Right ventricle myocardium inferior (tissue), 1 donor: ENCODE measurements around the gene KCTD11. TPM values are rescaled to one million over a fixed set of nuclear protein-coding genes. Genes with fewer than 3 reads are reported as not detected.

Experiments used
- ATAC-seq: fragments of 200-7000 bp; cut with Tn5 transposase; one replicate; pipeline ENCODE4 v1.9.1; 2020; ENCODE audit warnings: mild to moderate bottlenecking, moderate library complexity
- DNase-seq: peaks from one replicate; pipeline ENCODE4 v3.0.0; 2021; ENCODE audit errors: missing footprints
- intact Hi-C: fragments of 100-400 bp; cut with DNase I; formaldehyde crosslinking; loops from one replicate; pipeline ENCODE4 v1.11.0; 2022
- total RNA-seq: library from RNA; stranded (reverse); fragmentation: NEBNext Ultra II Directional; extraction: Animal tissue kit (Norgen Biotek cat#: 25700); gene quantifications from one replicate; pipeline ENCODE4 v1.2.1, GENCODE V29; 2021
- donor health status: DM: no; HTN: yes; CAD: no; lungs with severe emphysema.

Gene KCTD11
- total RNA-seq, 1 donor from 2014 or later: 4.7 TPM

DNA sequence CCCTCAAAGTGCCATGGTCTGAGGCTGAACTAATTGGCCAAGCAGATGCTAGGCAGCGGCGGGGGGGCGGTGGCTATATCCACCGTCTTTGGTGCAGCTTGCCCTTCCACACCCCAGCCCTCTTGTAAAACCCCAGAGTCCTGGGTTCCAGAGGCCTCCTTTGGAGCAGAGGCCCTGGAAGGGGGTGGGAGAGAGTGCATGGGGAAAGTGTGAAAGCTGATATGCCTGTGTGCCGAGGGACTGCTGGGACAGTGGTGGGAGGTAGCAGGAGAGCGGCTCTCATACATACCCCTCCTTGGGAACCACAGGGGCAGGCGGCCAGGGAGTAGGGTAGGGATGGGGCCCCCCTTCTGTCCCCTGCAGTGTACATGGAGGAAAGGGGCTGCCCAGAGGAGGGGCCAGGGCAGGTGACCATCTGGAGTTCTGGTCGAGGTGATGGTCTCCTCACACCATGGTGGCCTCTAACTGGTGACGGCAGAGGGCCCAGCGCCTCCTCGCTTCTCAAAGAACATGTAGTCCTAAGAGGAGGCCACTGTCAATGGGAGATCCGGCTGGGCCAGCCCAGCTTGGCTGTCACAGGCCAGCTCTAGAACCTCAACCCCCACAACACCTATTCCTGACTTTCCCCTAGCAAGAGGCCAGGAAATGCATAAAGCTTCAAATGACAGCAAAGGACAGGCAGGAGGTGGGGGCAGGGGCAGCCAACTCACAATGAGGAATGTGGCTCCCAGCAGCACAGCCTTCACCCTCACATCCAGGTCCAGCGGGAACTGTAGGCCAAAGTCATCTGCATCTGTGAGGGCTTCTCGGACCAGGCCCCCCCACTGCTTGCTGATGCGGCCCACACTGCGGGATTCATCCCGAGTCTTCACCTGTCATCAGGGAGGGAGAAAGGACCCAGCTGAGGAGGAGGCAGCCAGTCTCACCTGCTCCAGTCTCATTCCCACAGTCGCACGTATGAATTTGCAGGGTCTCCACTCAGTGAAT is 38.3 kb downstream of the KCTD11 start:
- intact Hi-C loops: loop anchor here (5.0 kb wide), 2 partner anchors 73 to 182 kb away; partner anchors contain the start of gene GPS2
- no peak for ATAC-seq
- DNase-seq: no peak

DNA sequence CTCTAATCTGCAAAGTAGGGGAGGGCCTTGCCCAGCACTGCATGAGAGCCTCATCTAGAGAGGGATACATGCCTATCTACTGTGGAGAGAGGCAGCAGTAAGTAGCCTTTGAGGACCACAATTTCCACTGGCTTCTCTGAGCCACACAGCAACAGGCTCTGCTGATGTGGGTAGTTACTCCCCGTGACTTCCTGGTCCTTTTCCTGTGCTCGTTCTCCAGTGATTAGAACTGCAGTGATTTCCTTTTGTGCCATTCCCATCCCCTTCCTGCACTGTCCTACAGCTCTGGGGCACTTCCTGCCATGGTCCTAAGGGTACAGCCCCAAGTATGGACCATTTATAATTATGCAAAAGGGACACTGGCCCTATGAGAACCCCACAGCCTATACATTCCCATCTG is 39.3 kb downstream of the KCTD11 start:
- no peak for DNase-seq
- intact Hi-C loops: loop anchor here (5.0 kb wide), 2 partner anchors 74 to 181 kb away; partner anchors contain the start of gene GPS2
- no peak for ATAC-seq

- DNase-seq (no peak), ATAC-seq (no peak)
- intact Hi-C loops: loop anchor here (5.0 kb wide), 2 partner anchors 76 to 179 kb away; partner anchors contain the start of gene GPS2
These were observed 41.0 kb downstream of the KCTD11 start for GRCh38 chr17:7392696-7393612.

DNA sequence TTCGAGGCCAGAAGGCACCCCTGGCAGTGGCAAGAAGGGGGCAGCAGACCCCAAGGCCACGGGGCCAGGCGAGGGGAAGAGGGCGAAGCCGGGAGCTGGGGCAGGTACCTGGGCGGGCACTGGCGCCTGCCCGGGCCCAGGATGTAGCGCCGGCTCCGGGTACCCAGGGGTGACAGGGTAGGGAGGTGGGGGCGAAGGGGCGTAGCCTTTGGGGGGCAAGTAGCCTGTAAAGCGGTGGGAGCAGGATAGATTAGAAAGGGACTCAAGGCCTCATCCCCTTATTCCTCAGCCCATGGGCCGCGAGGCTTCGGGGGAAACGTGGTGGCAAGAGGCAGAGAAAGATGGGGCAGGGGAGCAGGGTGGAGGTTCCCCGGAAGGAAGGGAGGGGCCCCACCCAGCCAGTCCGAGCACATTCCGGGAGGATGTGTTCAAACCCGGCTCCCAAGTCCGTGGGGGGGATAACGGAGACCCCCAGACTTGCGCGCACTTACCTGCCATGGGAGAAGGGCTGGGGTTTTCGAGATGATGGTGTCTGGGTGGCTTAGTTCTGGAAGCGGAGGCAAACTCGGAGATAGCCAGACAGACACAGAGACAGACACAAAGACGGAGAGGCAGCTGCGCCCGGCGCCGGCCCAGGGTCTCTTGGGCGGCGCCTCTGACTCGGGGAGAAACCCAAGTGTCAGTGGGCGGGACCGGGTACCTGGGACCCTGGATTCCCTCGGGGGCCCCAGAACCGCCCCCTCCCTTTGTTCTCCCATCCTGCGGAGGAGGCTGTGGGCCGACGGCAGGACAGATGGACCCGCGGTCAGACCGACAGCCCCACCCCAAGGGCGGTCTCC is 41.9 kb downstream of the KCTD11 start:
- DNase-seq (peak; percentile 78), ATAC-seq (peak; percentile 15)
- intact Hi-C loops: loop anchor here (2.0 to 5.0 kb wide), 3 partner anchors 43 to 178 kb away; partner anchors contain the start of gene GPS2

DNA sequence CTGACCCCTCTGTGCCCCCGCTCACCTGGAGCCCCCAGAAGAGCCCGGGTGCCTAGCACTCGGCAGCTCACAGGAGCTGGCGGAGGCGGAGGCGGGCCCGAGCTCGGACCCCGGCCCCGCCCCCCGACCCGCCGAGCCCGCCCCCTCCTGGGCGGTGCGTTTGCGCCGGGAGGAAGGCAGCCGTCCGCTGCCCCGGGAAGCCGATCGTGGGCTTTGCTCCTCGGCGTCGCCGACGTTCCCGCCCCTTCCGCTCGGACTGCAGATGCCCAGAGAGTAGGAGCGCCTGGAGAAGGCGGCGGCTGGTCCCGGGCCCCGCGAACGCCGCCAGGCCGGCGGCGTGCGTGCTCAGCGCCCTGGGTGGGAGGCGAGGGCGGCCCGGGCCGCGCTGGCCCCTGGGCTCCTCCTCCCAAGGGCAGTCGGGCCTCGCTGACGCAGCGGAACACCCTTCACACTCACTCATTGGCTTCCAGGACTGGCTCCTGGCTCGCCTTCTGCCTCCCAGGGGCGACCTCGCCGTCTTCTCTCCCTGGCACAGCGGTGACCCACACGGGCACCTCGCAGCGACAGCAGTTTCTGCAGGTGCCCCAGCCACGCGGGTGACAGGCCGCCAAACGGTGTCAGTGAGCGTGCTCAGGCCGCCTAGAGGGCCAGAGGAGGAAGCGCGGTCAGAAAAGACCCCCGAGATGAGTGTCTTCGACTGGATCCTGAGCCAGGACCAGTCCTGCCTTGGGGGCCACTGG is 42.7 kb downstream of the KCTD11 start, which contains the start of gene PLSCR3:
Gene PLSCR3 (minus strand): TSS at position 74 of the 740 bp plus-strand sequence. CDS start 415 bp downstream, outside the sequence.
- DNase-seq: peak; percentile 94
- intact Hi-C loops: loop anchor here (2.0 to 5.0 kb wide), 3 partner anchors 44 to 178 kb away; partner anchors contain the start of gene GPS2
- peak; percentile 94 for ATAC-seq

DNA sequence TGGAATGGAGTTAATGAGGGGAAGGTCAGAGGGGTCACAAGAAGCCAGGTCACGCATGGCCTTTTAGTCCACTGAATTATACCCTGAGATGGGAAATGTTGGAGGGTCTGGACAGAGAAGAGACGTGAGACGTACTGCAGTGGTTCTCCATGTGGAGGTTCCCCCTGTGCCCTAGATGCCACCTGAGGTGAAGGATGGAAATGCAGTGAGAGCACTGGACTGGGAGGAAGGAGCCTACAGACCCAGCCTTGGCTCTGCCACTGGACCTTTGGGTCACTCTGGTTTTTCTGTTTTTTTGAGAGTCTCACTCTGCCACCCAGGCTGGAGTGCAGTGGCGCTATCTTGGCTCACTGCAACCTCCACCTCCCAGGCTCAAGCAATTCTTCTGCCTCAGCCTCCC is 44.2 kb downstream of the KCTD11 start:
- intact Hi-C loops: no loop called here
- DNase-seq (no peak), ATAC-seq (no peak)

- no peak for ATAC-seq
- intact Hi-C loops: no loop called here
- DNase-seq: no peak
These were observed 46.6 kb downstream of the KCTD11 start for GRCh38 chr17:7398612-7399011.

- intact Hi-C loops: no loop called here
- peak; percentile 23 for ATAC-seq
- DNase-seq: peak; percentile 79
These were observed 51.2 kb downstream of the KCTD11 start for GRCh38 chr17:7403043-7403726.

DNA sequence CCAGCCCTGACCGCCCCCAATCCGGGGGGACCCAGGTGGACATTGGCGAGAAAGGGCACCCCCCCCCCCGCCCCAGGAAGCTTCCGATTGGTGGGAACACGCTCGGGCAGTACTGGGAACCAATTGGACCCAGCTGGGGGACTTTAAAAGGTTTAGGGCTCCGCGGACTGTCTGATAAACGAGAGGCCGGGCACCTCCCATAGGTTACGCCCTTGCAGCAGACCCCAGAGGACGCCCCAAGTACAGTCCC is 51.7 kb downstream of the KCTD11 start:
- intact Hi-C loops: no loop called here
- DNase-seq: no peak
- peak; percentile 55 for ATAC-seq

DNA sequence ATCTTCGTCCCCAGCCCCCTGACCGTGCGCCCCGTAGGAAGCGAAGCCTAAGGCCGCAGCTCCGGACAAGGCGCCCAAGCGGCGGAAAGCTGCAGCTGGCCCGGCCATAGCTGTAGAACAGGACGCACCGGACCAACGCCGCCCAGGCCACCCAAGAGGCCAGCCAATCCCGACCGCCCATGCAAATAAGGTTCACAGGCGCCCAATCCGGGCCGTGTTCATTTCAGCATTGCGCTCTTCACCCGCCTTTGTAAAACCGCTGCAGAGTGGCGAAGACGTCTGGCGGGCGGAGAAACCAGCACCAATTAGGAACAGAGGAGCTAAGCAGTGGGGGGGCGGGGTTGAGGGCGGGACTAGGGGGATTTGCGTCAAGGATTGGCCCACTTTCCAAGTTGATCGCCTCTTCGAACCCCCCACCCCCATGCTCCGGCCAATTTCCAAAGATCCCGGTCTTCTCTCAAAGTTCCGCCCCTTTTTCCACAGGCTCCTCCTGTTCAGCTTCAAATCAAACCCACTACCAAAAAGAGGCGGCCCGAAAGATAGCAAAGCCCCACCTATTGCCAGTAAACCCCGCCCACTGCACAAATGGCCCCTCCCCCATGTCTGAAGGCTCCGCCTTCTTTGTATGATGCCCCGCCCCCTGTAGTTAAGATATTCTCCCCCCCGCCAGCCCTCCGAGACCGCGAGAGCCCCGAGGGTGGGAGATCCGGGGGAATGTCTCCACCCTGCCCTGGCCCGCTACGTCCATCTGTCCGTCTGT is 52.2 kb downstream of the KCTD11 start, which contains the start of gene TMEM256:
Gene TMEM256 (minus strand): TSS at position 121 of the 760 bp plus-strand sequence. CDS start 13 bp downstream, at position 108.
- intact Hi-C loops: loop anchor here (2.0 kb wide), 2 partner anchors 31 to 81 kb away; partner anchors contain the start of genes POLR2A and TMEM102
- DNase-seq (peak; percentile 99), ATAC-seq (peak; percentile 94)

Other genes starting within 250 kb of the KCTD11 start
- gene ASGR2, start 237.3 kb upstream of the KCTD11 start, total RNA-seq: 0.46 TPM
- 0.43 TPM for gene ASGR1, start 172.8 kb upstream of the KCTD11 start, total RNA-seq
- gene DLG4, start 132.3 kb upstream of the KCTD11 start, total RNA-seq: 20.6 TPM
- gene ACADVL, start 132.2 kb upstream of the KCTD11 start, total RNA-seq: 2,192 TPM
- gene DVL2, start 117.6 kb upstream of the KCTD11 start, total RNA-seq: 20.0 TPM
- 23.3 TPM for gene PHF23, start 112.7 kb upstream of the KCTD11 start, total RNA-seq
- 444 TPM for gene GABARAP, start 109.7 kb upstream of the KCTD11 start, total RNA-seq
- gene CTDNEP1, start 100.4 kb upstream of the KCTD11 start, total RNA-seq: 114 TPM
- 72.7 TPM for gene ELP5, start 99.9 kb upstream of the KCTD11 start, total RNA-seq
- gene CLDN7, start 89.7 kb upstream of the KCTD11 start, total RNA-seq: 1.2 TPM
- gene SLC2A4, start 70.4 kb upstream of the KCTD11 start, total RNA-seq: 119 TPM
- gene YBX2, start 57.5 kb upstream of the KCTD11 start, total RNA-seq: 0.81 TPM
- 326 TPM for gene EIF5A, start 44.5 kb upstream of the KCTD11 start, total RNA-seq
- gene GPS2, start 36.8 kb upstream of the KCTD11 start, total RNA-seq: 70.3 TPM
- gene NEURL4, start 22.8 kb upstream of the KCTD11 start, total RNA-seq: 30.8 TPM
- 14.0 TPM for gene ACAP1, start 15.6 kb upstream of the KCTD11 start, total RNA-seq
- gene TMEM95, start 3.0 kb downstream of the KCTD11 start, total RNA-seq: not detected
- 2.6 TPM for gene TNK1, start 28.9 kb downstream of the KCTD11 start, total RNA-seq
- 18.4 TPM for gene PLSCR3, start 42.4 kb downstream of the KCTD11 start, total RNA-seq
- 64.0 TPM for gene TMEM256, start 51.9 kb downstream of the KCTD11 start, total RNA-seq
- gene NLGN2, start 55.7 kb downstream of the KCTD11 start, total RNA-seq: 7.0 TPM
- gene SPEM1, start 68.2 kb downstream of the KCTD11 start, total RNA-seq: not detected
- not detected for gene SPEM2, start 73.5 kb downstream of the KCTD11 start, total RNA-seq
- not detected for gene SPEM3, start 76.7 kb downstream of the KCTD11 start, total RNA-seq
- gene TMEM102, start 83.3 kb downstream of the KCTD11 start, total RNA-seq: 2.7 TPM
- 11.7 TPM for gene FGF11, start 87.3 kb downstream of the KCTD11 start, total RNA-seq
- 11.8 TPM for gene CHRNB1, start 92.9 kb downstream of the KCTD11 start, total RNA-seq
- gene ZBTB4, start 127.5 kb downstream of the KCTD11 start, total RNA-seq: 62.1 TPM
- gene SLC35G6, start 129.3 kb downstream of the KCTD11 start, total RNA-seq: not detected
- 36.4 TPM for gene POLR2A, start 132.2 kb downstream of the KCTD11 start, total RNA-seq
- gene TNFSF12, start 196.9 kb downstream of the KCTD11 start, total RNA-seq: 41.7 TPM
- gene TNFSF13, start 206.6 kb downstream of the KCTD11 start, total RNA-seq: 13.5 TPM
- gene SENP3, start 209.8 kb downstream of the KCTD11 start, total RNA-seq: 33.0 TPM
- 40.4 TPM for gene CD68, start 227.5 kb downstream of the KCTD11 start, total RNA-seq
- 32.0 TPM for gene MPDU1, start 231.7 kb downstream of the KCTD11 start, total RNA-seq
- 0.89 TPM for gene SOX15, start 237.9 kb downstream of the KCTD11 start, total RNA-seq